ENCODE measurements around the gene RYR1. TPM values are rescaled to one million over a fixed set of nuclear protein-coding genes. Genes with fewer than 3 reads are reported as not detected.

RYR1 gene
- total RNA-seq, 2 experiments from 2014 or later: 0.20 to 1.2 TPM

GRCh38 chr19:38483016-38483630, 49.6 kb downstream of the RYR1 start:
- H3K4me3 Mint-ChIP-seq: no peak overlapping the region
- POLR2A ChIA-PET: no interaction called here
- no peaks in the 10 kb centered on the region for H3K4me1 Mint-ChIP-seq (ENCODE audit: low read depth)

GRCh38 chr19:38484747-38485146, 51.3 kb downstream of the RYR1 start:
- no peaks in the 10 kb centered on the region for H3K4me1 Mint-ChIP-seq (ENCODE audit: low read depth)
- DNase-seq (no peak), ATAC-seq (ENCODE audit: poor library complexity) (no peak)
- no peak overlapping the region for H3K4me3 ChIP-seq (ENCODE audit: low read length)
- TF ChIP-seq, protein P1, sequence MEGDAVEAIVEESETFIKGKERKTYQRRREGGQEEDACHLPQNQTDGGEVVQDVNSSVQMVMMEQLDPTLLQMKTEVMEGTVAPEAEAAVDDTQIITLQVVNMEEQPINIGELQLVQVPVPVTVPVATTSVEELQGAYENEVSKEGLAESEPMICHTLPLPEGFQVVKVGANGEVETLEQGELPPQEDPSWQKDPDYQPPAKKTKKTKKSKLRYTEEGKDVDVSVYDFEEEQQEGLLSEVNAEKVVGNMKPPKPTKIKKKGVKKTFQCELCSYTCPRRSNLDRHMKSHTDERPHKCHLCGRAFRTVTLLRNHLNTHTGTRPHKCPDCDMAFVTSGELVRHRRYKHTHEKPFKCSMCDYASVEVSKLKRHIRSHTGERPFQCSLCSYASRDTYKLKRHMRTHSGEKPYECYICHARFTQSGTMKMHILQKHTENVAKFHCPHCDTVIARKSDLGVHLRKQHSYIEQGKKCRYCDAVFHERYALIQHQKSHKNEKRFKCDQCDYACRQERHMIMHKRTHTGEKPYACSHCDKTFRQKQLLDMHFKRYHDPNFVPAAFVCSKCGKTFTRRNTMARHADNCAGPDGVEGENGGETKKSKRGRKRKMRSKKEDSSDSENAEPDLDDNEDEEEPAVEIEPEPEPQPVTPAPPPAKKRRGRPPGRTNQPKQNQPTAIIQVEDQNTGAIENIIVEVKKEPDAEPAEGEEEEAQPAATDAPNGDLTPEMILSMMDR (IDR thresholded peaks at IDR 0.05): no peak
- H3K27me3 Mint-ChIP-seq: peaks cover 5% of the 10 kb centered on the region
- H3K4me1 ChIP-seq (ENCODE audit: insufficient read depth, low read length): no peaks in the 10 kb centered on the region
- no peak overlapping the region for H3K27ac Mint-ChIP-seq
- no peak overlapping the region for H3K27ac ChIP-seq (ENCODE audit: low read depth in 1 of 2, low read length in 2 of 2)
- intact Hi-C loops (cut with DNase I, micrococcal nuclease): loop anchor here in 1 of 2 experiments (5.0 kb wide), 1 partner anchor 503 kb away; no protein-coding TSS in a partner anchor
- H3K9me3 Mint-ChIP-seq: no peaks in the 10 kb centered on the region
- H3K4me3 Mint-ChIP-seq: no peak overlapping the region
- no peaks in the 10 kb centered on the region for H3K36me3 ChIP-seq (ENCODE audit: insufficient read depth, low read length)
- H3K9me3 ChIP-seq (ENCODE audit: control insufficient read depth in 1 of 2, insufficient read depth in 1 of 2, low read length in 2 of 2): no peaks in the 10 kb centered on the region
- ChIA-PET CTCF (no interaction called here), POLR2A (no interaction called here)
- peaks cover 0 to 2% of the 10 kb centered on the region in 2 experiments for H3K27me3 ChIP-seq (ENCODE audit: control insufficient read depth in 1 of 2, insufficient read depth in 2 of 2, low read length in 2 of 2)
- no peaks in the 10 kb centered on the region for H3K36me3 Mint-ChIP-seq (ENCODE audit: low read depth)

More at GRCh38 chr19:38483016-38483630, 49.6 kb downstream of the RYR1 start:
- H3K4me3 ChIP-seq (ENCODE audit: low read length): no peak overlapping the region
- Mint-ChIP-seq H3K9me3 (no peaks in the 10 kb centered on the region), H3K36me3 (ENCODE audit: low read depth) (no peaks in the 10 kb centered on the region), H3K27me3 (no peaks in the 10 kb centered on the region), H3K27ac (no peak overlapping the region)
- DNase-seq: no peak
- CTCF ChIA-PET: no interaction called here
- ATAC-seq (ENCODE audit: poor library complexity): no peak
- intact Hi-C loops (cut with DNase I, micrococcal nuclease): no loop called here
- H3K36me3 ChIP-seq (ENCODE audit: insufficient read depth, low read length): no peaks in the 10 kb centered on the region
- H3K4me1 ChIP-seq (ENCODE audit: insufficient read depth, low read length): no peaks in the 10 kb centered on the region
- no peaks in the 10 kb centered on the region for H3K9me3 ChIP-seq (ENCODE audit: control insufficient read depth in 1 of 2, insufficient read depth in 1 of 2, low read length in 2 of 2)
- no peak overlapping the region for H3K27ac ChIP-seq (ENCODE audit: low read depth in 1 of 2, low read length in 2 of 2)
- no peaks in the 10 kb centered on the region for H3K27me3 ChIP-seq (ENCODE audit: control insufficient read depth in 1 of 2, insufficient read depth in 2 of 2, low read length in 2 of 2)
- TF ChIP-seq, protein P1 (IDR thresholded peaks at IDR 0.05): no peak

DNA sequence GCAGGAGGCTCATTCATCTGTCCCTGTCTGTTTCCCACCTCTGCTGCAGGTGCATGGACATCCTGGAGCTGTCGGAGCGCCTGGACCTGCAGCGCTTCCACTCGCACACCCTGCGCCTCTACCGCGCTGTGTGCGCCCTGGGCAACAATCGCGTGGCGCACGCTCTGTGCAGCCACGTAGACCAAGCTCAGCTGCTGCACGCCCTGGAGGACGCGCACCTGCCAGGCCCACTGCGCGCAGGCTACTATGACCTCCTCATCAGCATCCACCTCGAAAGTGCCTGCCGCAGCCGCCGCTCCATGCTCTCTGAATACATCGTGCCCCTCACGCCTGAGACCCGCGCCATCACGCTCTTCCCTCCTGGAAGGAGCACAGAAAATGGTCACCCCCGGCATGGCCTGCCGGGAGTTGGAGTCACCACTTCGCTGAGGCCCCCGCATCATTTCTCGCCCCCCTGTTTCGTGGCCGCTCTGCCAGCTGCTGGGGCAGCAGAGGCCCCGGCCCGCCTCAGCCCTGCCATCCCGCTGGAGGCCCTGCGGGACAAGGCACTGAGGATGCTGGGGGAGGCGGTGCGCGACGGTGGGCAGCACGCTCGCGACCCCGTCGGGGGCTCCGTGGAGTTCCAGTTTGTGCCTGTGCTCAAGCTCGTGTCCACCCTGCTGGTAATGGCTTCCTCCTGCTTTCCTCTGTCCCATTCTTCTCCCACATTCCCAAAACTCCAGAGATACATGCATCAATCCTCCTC, 52.2 kb downstream of the RYR1 start:
- Histone ChIP-seq H3K36me3 (ENCODE audit: insufficient read depth, low read length) (no peaks in the 10 kb centered on the region), H3K27me3 (ENCODE audit: control insufficient read depth in 1 of 2, insufficient read depth in 2 of 2, low read length in 2 of 2) (peaks cover 0 to 2% of the 10 kb centered on the region in 2 experiments), H3K9me3 (ENCODE audit: control insufficient read depth in 1 of 2, insufficient read depth in 1 of 2, low read length in 2 of 2) (peaks cover 0 to 4% of the 10 kb centered on the region in 2 experiments), H3K27ac (ENCODE audit: low read depth in 1 of 2, low read length in 2 of 2) (no peak overlapping the region), H3K4me1 (ENCODE audit: insufficient read depth, low read length) (no peaks in the 10 kb centered on the region), H3K4me3 (ENCODE audit: low read length) (no peak overlapping the region)
- peaks cover 12% of the 10 kb centered on the region for H3K27me3 Mint-ChIP-seq
- DNase-seq: no peak
- no peak overlapping the region for H3K4me3 Mint-ChIP-seq
- TF ChIP-seq, protein P1 (IDR thresholded peaks at IDR 0.05): no peak
- ChIA-PET POLR2A (no interaction called here), CTCF (no interaction called here)
- H3K27ac Mint-ChIP-seq: no peak overlapping the region
- no peaks in the 10 kb centered on the region for H3K36me3 Mint-ChIP-seq (ENCODE audit: low read depth)
- H3K4me1 Mint-ChIP-seq (ENCODE audit: low read depth): no peaks in the 10 kb centered on the region
- no peak for ATAC-seq (ENCODE audit: poor library complexity)
- intact Hi-C loops (cut with DNase I, micrococcal nuclease): loop anchor here in 1 of 2 experiments (5.0 kb wide), 1 partner anchor 502 kb away; no protein-coding TSS in a partner anchor
- peaks cover under 1% of the 10 kb centered on the region for H3K9me3 Mint-ChIP-seq

Measured in CD4-positive, alpha-beta T cell (primary cell).